Stimulated activated naive CD8-positive, alpha-beta T cell treated with anti-CD3 and anti-CD28 coated beads, Interleukin-15, Interleukin-2, amounts not matched to agents 100 U/mL and 50 U/mL, for 24 hours (primary cell): ENCODE measurements around the gene NT5C2.
"Not testable (repeated sequence)": the region's sequence is repeated elsewhere in the genome, so short reads cannot be mapped to it uniquely, and the experiment has no call there.

ENCODE experiments used
- ATAC-seq: fragments of 150-1000 bp; cut with Tn5 transposase; one replicate; pipeline ENCODE4 v1.10.0; 2021
- DNase-seq: peaks from one replicate; pipeline ENCODE4 v3.0.0; 2021

NT5C2 gene

DNA sequence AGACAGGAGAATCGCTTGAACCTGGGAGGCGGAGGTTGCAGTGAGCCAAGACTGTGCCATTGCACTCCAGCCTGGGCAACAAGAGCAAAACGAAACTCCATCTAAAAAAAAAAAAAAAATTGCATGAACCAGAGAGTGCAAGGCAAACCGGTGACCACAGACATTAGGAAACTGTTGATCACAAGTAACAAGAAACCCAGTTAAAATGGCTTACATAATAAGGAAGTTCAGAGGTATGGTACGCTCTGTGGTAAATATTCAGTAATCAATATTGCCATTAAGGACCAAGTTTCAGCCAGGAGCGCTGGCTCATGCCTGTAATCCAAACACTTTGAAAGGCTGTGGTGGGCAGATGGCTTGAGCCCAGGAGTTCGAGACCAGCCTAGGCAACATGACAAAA lies 9.2 kb upstream of the NT5C2 start:
- DNase-seq (no peak), ATAC-seq (no peak)

DNA sequence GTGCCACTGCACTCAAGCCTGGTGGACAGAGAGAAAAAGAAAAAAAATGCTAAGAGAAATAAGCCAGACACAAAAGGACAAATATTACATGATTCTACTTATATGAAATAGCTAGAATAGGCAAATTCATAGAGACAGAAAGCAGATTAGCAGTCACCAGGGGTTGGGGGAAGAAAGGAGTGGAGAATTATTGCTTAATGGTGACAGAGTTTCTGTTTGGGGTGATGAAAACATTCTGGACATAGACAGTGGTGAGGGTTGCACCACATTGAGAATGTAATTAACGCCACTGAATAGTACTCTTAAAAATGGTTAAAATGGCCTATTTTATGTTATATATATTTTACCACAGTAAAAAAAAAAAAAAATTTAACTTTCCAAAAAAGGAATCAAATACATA lies 6.4 kb upstream of the NT5C2 start:
- no peak for ATAC-seq
- no peak for DNase-seq

DNA sequence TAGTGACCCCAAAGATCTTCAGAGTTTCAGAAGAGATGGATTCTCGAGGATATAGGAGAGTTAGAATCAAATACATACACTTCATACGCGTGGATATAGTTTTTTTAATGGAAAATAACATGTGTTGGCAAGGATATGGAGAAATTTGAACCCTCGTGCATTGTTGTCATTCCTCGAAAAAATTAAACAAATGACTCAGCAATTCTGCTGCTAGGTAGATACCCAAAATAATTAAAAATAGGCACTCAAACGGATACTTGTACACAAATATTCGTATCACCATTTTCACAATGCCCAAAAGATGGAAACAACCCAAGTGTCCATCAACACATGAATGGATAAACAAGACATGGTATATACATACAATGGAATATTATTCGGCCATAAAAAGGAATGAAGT lies 5.6 kb upstream of the NT5C2 start:
- ATAC-seq (no peak), DNase-seq (no peak)

DNA sequence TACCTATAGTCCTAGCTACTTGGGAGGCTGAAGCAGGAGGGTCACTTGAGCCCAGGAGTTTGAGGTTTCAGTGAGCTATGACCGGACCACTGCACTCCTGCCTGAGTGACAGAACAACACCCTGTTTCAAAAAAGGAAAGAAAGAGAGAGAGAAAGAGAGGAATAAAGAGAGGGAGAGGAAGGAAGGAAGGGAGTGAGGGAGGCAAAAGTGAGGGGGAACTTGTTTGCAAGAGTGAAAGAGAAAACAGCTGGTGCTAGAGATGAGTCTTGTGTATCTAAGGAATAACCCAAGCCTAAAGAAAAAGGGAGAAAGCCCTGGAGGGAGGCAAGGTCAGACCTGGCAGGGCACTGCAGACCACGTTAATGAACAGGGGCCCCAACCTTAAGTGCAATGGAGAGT lies 4.8 kb upstream of the NT5C2 start:
- ATAC-seq (no peak), DNase-seq (no peak)

DNA sequence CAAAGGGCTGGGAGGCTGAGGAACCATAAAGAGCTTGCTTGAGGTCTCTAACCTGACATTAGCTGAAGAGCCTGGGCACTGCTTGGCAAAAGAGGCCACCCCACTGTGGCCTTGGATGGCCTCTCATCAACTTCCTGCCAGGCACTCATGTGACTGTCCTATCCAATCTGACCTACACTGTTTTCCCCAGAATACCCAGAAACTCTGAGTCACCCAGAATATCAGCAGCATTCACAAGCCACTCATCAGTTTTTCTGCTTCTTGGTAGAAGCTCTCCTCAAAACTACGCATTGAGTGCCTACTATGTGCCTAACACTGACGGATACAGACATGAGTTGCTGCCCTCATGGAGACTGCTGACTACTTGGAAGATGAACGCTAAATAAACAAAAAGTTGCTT lies 4.1 kb upstream of the NT5C2 start:
- ATAC-seq = peak; percentile 73
- DNase-seq = peak; percentile 39

DNA sequence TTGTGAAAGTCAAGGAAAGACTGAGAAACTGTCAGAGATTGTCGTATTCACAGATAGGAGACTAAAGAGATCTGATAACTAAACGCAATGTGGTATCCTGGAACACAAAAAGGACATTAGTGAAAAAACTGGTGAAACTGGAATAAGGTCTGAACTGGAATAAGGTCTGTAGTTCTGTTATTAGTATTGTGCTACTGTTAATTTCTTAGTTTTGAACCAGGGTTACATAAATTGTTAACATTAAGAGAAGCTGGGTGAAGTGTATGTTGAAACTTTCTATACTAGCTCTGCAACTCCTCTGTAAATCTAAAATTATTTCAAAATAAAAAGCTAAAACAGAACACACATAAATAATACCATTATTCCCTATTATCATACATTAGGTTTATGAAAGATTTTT lies 3.4 kb upstream of the NT5C2 start:
- ATAC-seq (no peak), DNase-seq (no peak)

DNA sequence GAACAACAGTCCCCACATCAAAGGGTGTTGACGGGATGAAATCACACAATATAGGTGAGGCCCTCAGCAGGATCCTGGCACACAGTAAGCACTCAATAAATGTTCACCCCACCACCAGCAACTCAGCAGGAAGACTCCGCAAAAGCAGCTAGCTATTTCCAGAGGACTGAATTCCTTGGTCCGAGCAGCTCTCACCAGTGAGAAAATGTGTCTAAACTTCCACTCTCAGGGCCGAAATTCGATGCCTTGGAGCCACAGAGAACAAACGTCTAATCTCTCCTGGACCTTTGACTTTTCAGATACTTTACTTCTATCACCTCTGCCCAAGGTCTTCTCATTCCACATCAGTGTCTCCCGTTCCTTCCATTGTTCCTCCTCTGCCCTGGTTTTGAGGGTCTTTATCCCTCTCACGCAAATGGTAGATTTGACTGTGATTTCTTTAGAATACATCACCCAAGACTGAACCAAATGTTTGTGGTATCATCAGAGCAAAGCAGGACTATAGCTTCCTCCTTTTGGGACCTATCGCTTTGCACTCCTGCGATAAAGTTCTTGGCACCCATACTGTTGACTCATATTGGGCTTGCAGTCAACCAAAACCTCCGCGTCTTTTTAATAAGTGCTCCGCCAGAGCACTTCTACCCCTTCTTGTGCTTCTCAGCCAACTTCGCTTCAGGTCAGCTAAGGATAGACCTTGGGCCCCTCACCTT lies 903 bp upstream of the NT5C2 start:
- DNase-seq (no peak), ATAC-seq (no peak)

DNA sequence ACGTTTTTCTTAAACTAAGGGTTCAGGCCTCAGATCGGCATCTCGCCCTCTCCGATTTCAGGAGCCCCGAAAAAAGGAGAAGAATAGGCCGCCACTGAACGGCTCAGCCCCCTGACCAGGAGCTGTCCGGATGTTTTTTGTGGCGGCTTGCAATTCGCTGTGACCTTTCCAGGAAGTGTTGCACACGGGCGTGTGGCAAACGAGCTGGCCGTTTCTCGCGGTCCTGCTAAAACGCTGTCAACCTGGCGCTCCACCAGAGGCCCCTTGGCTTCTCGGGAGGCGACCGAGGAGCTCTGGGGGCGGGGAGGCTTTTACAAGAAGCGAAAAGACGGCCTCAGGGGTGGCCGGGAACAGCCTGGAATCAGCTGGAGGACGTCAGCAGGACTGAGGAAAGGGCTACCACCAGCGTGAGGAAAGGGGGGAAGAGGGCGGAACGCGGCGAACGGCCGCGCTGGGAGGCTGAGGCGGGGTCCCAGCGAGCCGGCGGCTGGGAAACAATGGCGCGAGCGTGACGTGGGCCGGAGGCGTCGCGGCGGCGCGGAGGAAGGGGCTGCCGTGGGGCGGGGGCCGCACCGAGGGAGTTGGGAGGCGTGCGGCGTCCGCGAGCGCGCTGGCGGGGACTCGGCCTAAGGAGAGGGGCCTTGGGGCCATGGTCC lies 493 bp downstream of the NT5C2 start:
- ATAC-seq = peak; percentile 54
- DNase-seq = peak; percentile 70

DNA sequence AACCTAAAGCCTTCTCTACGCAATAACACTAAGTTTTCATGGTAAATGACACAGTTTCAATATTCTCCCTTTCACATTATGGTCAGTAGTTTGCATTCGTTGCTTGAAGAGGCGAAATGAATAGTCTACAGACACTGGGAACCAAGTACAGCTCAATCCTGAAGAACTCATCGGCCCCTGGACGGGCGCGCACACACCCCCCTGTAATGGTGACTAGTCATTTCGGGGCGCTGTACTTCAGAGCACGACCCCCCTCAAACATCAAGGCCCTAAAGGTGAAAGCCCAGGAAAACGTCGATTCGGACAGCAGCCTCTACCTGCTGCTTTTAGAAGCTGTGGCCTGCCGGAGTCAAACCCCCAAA lies 1.0 kb downstream of the NT5C2 start:
- peak; percentile 16 for DNase-seq
- ATAC-seq = no peak

DNA sequence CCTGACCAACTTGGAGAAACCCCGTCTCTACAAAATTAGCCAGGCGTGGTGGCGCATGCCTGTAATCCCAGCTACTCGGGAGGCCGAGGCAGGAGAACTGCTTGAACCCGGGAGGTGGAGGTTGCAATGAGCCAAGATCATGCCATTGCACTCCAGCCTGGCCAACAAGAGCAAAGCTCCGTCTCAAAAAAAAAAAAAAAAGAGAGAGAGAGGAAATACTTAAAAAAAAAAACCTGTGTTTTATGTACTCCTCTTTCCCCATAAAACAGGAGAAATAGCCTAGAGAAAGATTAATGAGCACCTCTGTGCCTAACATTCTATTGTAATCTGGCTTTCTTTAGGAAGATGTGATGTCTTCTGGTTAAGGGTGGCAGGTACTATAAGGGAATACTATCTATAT lies 1.9 kb downstream of the NT5C2 start:
- ATAC-seq = not testable (repeated sequence)

DNA sequence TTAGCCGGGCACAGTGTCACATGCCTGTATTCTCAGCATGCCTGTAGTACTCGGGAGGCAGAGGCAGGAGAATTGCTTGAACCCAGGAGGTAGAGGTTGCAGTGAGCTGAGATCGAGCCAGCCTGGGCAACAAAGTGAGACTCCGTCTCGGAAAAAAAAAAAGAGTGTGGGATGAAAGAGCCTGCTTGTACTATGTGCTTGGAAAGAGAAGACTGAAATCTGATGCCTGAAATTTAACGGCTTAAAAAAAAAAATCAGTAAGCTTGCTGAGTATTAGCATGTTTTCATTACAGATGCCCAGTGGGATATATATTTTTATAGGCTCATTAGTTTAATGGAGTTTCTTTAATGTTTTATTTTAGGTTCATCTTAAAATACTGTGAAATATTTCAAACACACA lies 4.2 kb downstream of the NT5C2 start:
- no peak for DNase-seq
- no peak for ATAC-seq

More for the DNA sequence above, 1.9 kb downstream of the NT5C2 start:
- DNase-seq = not testable (repeated sequence)

DNA sequence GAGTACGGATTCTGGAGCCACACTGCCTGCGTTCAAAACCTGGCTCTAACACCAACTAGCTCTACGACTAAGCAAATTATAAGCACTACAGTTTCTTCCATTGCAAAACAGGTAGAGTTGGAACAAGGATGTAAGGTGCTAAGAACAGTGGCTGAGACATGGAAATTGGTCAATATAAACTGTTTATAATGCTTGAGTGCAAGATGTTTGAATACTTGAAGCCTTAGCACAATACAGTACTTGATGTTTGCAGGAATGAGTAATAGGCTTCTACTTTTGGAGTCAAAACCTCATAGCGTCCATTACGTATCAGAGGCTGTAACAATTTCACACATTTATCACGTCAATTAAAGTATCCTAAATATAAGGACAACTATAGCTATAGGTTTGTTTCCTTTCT lies 6.9 kb downstream of the NT5C2 start:
- ATAC-seq = no peak
- no peak for DNase-seq

DNA sequence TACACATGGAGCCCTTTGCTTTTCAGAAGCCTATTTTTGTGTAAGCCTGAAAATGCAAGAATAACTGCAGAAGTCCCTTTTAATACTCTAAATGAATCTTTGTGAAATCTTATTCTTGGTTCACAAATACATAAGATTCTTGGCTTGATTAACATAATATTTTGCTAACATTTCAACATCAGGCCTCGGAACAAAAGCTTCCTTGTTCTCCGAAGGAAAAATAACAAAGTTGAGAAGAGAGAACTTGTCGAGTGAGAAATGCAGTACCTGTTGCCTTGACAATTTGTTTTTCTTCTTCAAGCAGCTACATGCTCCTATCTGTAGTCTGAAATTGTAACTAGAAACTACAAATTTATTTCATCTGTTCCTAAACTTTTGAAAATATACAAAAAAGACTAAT lies 8.5 kb downstream of the NT5C2 start:
- DNase-seq (no peak), ATAC-seq (no peak)

DNA sequence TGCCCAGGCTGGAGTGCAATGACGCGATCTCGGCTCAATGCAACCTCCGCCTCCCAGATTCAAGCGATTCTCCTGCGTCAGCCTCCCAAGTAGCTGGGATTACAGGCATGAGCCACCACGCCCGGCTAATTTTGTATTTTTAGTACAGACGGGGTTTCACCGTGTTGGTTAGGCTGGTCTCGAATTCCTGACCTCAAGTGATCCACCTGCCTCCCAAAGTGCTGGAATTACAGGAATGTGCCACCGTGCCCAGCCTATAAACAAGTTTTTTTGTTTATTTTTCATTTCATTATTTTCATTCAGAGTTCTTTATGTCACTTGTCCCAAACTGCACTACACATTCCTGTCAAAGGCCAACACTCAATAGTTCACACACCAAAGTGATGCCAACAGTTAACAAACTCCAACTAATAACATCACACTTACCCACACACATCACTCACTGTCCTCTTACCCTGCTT lies 9.1 kb downstream of the NT5C2 start:
- not testable (repeated sequence) for DNase-seq, ATAC-seq

DNA sequence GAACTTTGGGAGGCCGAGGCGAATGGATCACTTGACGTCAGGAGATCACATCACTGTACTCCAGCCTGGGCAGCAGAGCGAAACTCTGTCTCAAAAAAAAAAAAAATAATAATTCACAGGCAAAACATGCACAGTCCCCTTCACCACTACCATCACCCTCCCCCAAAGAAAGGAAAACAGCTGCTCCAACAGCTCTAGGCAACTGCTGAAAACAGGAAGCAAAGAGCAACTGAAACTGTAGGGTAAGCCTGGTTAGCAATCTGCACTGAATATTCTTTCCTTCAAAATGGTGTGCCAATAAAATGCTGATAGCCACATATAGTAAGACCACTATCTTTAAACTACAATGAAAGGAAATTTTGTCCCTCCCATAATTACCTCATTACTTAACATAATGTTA lies 11.8 kb downstream of the NT5C2 start:
- DNase-seq = no peak
- ATAC-seq = peak; percentile 23

DNA sequence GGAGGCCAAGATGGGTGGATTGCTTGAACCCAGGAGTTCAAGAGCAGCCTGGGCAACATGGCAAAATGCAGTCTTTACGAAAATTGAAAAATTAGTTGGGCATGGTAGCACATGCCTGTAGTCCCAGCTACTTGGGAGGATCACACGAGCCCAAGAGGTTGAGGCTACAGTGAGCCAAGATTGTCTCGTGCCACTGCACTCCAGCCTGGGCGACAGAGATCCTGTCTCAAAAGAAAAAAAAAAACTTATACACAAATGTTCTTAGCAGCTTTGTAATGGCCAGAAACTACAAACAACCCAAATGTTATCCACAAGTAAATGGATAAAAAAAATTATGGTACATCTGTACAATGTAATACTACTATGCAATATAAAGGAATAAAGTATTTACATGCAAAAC lies 12.6 kb downstream of the NT5C2 start:
- DNase-seq (no peak), ATAC-seq (no peak)

DNA sequence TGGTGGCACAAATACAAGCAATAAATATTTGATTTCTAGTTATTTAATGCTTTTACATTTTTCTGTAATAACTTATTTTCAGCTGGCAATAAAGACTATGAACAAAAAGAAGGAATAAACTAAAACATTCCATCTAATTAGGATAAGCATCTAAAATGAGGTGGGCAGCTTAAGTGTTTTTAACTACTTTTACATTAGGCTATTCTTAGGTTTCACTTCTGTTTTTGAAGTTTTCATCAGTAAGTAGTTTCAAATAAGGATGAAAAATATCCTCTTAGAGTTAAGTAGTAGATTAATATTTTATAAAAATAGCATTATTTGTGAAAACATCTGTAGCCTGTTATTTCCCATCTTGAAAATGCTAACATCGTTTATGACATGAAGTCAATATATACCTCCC lies 15.9 kb downstream of the NT5C2 start:
- ATAC-seq (no peak), DNase-seq (no peak)

DNA sequence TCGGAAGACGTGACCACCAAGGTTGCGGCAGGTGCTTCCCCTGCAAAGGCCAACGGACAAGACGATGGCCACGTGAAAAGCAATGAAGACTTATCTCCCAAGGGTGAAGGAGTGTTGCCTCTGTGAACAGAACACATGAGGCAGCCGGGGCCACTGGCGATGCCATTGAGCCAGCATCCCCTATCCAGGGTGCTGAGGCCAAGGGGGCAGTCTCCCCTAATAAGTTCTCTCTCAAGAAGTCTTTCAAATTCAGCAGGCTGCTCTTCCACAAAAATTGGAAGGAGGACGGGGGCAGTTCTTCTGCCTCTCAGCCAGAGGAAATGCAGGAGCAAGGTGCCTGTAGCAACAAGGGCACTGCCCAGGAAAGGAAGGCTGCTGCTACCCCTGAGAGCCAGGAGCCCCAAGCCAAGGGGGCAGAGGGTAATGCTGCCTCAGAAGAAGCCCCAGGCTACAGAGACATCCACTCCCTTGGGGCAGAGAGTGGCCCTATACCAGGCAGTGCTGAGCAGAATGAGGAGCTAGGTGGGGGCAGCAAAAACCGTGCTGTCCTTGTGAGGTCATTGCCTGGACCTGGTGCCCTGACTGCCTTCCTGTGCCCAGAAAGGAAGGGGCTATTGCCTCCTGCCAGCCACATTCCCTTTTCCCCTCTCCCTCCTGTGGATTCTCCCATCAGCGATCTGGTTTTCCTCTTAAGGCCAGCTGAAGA lies 17.3 kb downstream of the NT5C2 start:
- ATAC-seq = no peak
- no peak for DNase-seq

DNA sequence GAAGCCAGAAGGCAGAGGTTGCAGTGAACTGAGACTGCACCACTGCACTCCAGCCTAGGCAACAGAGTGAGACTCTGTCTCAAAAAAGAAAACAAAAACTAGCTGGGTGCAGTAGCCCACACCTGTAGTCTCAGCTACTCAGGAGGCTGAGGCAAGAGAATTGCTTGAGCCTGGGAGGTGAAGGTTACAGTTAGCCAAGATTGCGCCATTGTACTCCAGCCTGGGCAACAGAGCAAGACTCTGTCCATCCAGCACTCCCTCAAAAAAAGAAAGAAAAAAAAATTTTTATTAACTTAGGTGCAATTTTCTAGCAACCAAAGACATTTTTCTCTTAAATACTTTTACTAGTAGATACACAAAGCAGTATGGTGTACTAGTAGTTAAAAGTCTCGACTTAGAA lies 18.7 kb downstream of the NT5C2 start:
- not testable (repeated sequence) for ATAC-seq

DNA sequence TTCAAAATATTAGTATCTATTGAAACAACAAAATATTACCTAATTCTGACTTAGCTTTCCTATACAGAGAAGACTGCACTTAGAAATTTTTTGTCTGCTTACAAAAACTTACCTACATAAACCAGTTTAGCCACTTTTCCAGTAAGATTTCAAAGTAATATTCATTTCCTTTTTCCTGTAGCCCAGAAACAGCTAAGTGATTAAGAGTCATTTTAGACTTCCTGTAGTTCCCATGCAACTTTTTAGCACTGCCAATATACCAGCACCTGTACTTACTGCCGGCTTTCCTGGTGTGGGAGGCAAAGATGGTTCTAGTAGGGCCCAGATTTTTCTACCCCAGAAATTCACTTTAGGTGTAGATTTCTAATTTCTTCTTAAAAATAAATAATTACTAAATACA lies 21.8 kb downstream of the NT5C2 start:
- ATAC-seq (no peak), DNase-seq (no peak)

More for the DNA sequence above, 18.7 kb downstream of the NT5C2 start:
- DNase-seq = not testable (repeated sequence)

DNA sequence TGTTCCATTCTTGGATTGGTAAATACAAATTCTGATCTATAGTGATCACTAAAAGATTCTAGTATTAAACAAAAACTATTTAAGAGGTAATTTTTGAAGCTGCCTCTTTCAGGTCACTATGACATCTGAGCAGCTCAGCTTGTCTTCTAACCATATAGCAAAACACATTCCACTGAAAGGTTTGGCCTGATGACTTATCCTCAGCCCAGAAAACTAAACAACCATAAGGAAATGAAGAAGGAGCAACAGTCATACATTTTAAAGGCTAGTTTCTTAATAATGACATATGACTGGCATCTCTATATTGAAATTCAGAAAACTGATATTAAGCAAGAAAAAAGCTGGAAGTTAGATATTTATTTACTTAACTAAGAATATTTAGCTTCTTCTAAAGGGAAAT lies 24.6 kb downstream of the NT5C2 start:
- no peak for DNase-seq
- no peak for ATAC-seq

DNA sequence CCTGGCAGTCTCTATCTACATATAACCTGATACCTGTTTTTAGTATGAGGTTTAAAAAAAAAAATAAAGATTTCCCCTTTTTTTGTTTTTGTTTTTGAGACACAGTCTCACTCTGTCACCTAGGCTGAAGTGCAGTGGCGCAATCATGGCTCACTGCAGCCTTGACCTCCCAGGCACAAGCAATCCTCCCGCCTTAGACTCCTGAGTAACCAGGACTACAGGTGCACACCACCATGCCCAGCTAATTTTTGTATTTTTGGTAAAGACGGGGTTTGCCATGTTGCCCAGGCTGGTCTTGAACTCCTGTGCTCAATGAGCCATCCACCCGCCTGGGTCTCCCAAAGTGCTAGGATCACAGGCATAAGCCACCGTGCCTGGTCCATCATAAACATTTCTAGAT lies 25.5 kb downstream of the NT5C2 start:
- ATAC-seq, DNase-seq: not testable (repeated sequence)

DNA sequence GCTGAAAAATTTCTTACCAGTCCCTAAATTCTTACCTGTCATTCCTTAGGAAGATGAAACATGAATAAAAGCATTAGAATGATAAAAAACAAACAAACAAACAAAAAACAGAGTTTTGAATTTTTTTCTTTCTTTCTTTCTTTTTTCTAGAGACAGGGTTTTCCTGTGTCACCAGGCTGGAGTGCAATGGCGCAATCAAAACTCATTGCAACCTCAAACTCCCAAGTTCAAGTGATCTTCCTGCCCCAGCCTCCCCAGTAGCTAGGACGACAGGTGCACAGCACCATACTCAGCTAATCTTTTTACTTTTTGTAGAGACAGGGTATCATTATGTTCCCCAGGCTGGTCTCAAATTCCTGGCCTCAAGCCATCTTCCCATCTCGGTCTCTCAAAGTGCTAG lies 26.5 kb downstream of the NT5C2 start:
- ATAC-seq = no peak
- no peak for DNase-seq
